Keratinocyte (primary cell): Measurements from ENCODE around the gene HIP1R.

Experiments
- CTCF ChIP-seq, 3 experiments: IDR thresholded peaks in 1 of 3; conservative IDR thresholded peaks in 1 of 3; optimal IDR thresholded peaks in 1 of 3; 2 replicates in 2 of 3; 3 replicates in 1 of 3; pipeline versions ENCODE3 to v1.5.1; 2011; ENCODE audit warnings: low read length in 3 of 3, mild to moderate bottlenecking in 3 of 3, moderate library complexity in 2 of 3, control low read depth in 1 of 3, inconsistent platforms in 1 of 3; ENCODE audit not compliant: insufficient read depth in 2 of 3; ENCODE audit errors: extremely low read depth in 1 of 3
- EZH2 ChIP-seq: IDR thresholded peaks from one replicate; pipeline ENCODE4 v1.6.1; 2012; ENCODE audit warnings: inconsistent platforms, mild to moderate bottlenecking, low read length, moderate library complexity

- TF ChIP-seq CTCF (optimal IDR thresholded peaks at IDR 0.05 in 1 of 3, IDR thresholded peaks at IDR 0.05 in 1 of 3, conservative IDR thresholded peaks at IDR 0.05 in 1 of 3; ENCODE audit: extremely low read depth in 1 of 3, insufficient read depth in 2 of 3, low read length in 3 of 3) (no peak), EZH2 (no peak)
Observed at GRCh38 chr12:122893208-122894153, 58.2 kb downstream of the HIP1R start.
